Liver (tissue), 9 donors: ENCODE results near the gene PRR30. TPM values are rescaled to one million over a fixed set of nuclear protein-coding genes. Genes with fewer than 3 reads are reported as not detected.

Source experiments
- DNase-seq: peaks from one replicate; pipeline ENCODE4 v3.0.0-alpha.2; 2017; ENCODE audit warnings: low spot score
- H3K27ac ChIP-seq, 2 donors: one replicate each; pipeline ENCODE4 v1.7.0; 2013; ENCODE audit warnings: inconsistent platforms in 2 of 2, low read length in 2 of 2, control low read depth in 1 of 2, low read depth in 1 of 2, mild to moderate bottlenecking in 1 of 2
- H3K27me3 ChIP-seq, 4 donors: one replicate each; pipeline versions ENCODE4 v1.6.1 to v1.7.0; 2013; ENCODE audit warnings: low read length in 3 of 4, inconsistent platforms in 1 of 4, mild to moderate bottlenecking in 1 of 4, moderate library complexity in 1 of 4; ENCODE audit not compliant: control insufficient read depth in 4 of 4, insufficient read depth in 4 of 4
- H3K36me3 ChIP-seq, 4 donors: one replicate each; pipeline versions ENCODE4 v1.6.1 to v1.7.0; 2013; ENCODE audit warnings: low read length in 3 of 4, mild to moderate bottlenecking in 3 of 4, low read depth in 1 of 4, moderate library complexity in 1 of 4; ENCODE audit not compliant: control insufficient read depth in 4 of 4, insufficient read depth in 3 of 4
- H3K4me1 ChIP-seq, 4 donors: one replicate each; pipeline versions ENCODE4 v1.6.1 to v1.7.0; 2013; ENCODE audit warnings: low read length in 3 of 4, mild to moderate bottlenecking in 3 of 4, moderate library complexity in 1 of 4; ENCODE audit not compliant: control insufficient read depth in 4 of 4, insufficient read depth in 4 of 4
- H3K4me3 ChIP-seq, 3 donors: one replicate each; pipeline versions ENCODE4 v1.6.1 to v1.7.0; 2013; ENCODE audit warnings: low read length in 3 of 3, control low read depth in 1 of 3, low read depth in 1 of 3, mild to moderate bottlenecking in 1 of 3
- H3K9ac ChIP-seq, 2 donors: one replicate each; pipeline ENCODE4 v1.7.0; 2013; ENCODE audit warnings: low read length in 2 of 2, mild to moderate bottlenecking in 2 of 2, moderate library complexity in 2 of 2, control low read depth in 1 of 2, low read depth in 1 of 2
- H3K9me3 ChIP-seq, 4 donors: one replicate each; pipeline versions ENCODE4 v1.6.1 to v1.7.0; 2013; ENCODE audit warnings: low read length in 3 of 4; ENCODE audit not compliant: control insufficient read depth in 4 of 4
- ATF3 ChIP-seq: IDR thresholded peaks from 2 replicates; pipeline ENCODE4 v1.6.1; 2016; ENCODE audit warnings: antibody characterized with exemption
- CTCF ChIP-seq: fragments of 150-350 bp; IDR thresholded peaks from 2 replicates; pipeline ENCODE4 v1.5.1; 2017; ENCODE audit warnings: improper control_type of control experiment, low read depth, low read length; ENCODE audit not compliant: missing input control
- EGR1 ChIP-seq, 2 donors: IDR thresholded peaks; 2 replicates each; pipeline ENCODE4 v1.6.1; 2016 to 2018; ENCODE audit warnings: antibody characterized with exemption in 2 of 2, low read depth in 2 of 2
- FOXA1 ChIP-seq: IDR thresholded peaks from 2 replicates; pipeline ENCODE4 v1.6.1; 2016; ENCODE audit warnings: antibody characterized with exemption
- FOXA2 ChIP-seq: IDR thresholded peaks from 2 replicates; pipeline ENCODE4 v1.6.1; 2016; ENCODE audit warnings: antibody characterized with exemption
- GABPA ChIP-seq, 2 donors: IDR thresholded peaks in 1 of 2; conservative IDR thresholded peaks in 1 of 2; 2 replicates each; pipeline ENCODE4 v1.6.1; 2016; ENCODE audit warnings: antibody characterized with exemption in 2 of 2, mild to moderate bottlenecking in 1 of 2, moderate library complexity in 1 of 2
- HNF4A ChIP-seq, 2 donors: conservative IDR thresholded peaks; 2 replicates each; pipeline ENCODE4 v1.6.1; 2016; ENCODE audit warnings: antibody characterized with exemption in 2 of 2, mild to moderate bottlenecking in 2 of 2
- HNF4G ChIP-seq: IDR thresholded peaks from 2 replicates; pipeline ENCODE4 v1.6.1; 2016; ENCODE audit warnings: antibody characterized with exemption
- JUND ChIP-seq, 2 donors: IDR thresholded peaks; 2 replicates each; pipeline ENCODE4 v1.6.1; 2016; ENCODE audit warnings: antibody characterized with exemption in 2 of 2
- MAX ChIP-seq: IDR thresholded peaks from 2 replicates; pipeline ENCODE4 v1.6.1; 2016; ENCODE audit warnings: antibody characterized with exemption
- RAD21 ChIP-seq, 2 donors: IDR thresholded peaks; 2 replicates each; pipeline ENCODE4 v1.6.1; 2016; ENCODE audit warnings: antibody characterized with exemption in 2 of 2, mild to moderate bottlenecking in 2 of 2
- REST ChIP-seq: IDR thresholded peaks from 2 replicates; pipeline ENCODE4 v1.6.1; 2016; ENCODE audit warnings: antibody characterized with exemption, mild to moderate bottlenecking
- RXRA ChIP-seq, 2 donors: IDR thresholded peaks; 2 replicates each; pipeline ENCODE4 v1.6.1; 2017 to 2018; ENCODE audit warnings: antibody characterized with exemption in 2 of 2, mild to moderate bottlenecking in 1 of 2
- TAF1 ChIP-seq: conservative IDR thresholded peaks from 2 replicates; pipeline ENCODE4 v1.6.1; 2016; ENCODE audit warnings: antibody characterized with exemption, mild to moderate bottlenecking
- YY1 ChIP-seq: IDR thresholded peaks from 2 replicates; pipeline ENCODE4 v1.6.1; 2016; ENCODE audit warnings: antibody characterized with exemption, mild to moderate bottlenecking
- ZBTB33 ChIP-seq: IDR thresholded peaks from 2 replicates; pipeline ENCODE4 v1.6.1; 2016; ENCODE audit warnings: antibody characterized with exemption
- WGBS: extraction: QIAGEN DNeasy Blood & Tissue Kit; methylation state at CpG from one replicate; pipeline ENCODE4 v1.1.7; 2013; 5-methylcytosine and 5-hydroxymethylcytosine counted together
- polyA plus RNA-seq, 2 donors: library from polyadenylated mRNA; stranded (reverse) in 1 of 2; unstranded in 1 of 2; fragments of 200-250 nt in 1 of 2; fragments of >200 nt in 1 of 2; fragmentation: Nextera tagmentation in 1 of 2; extraction: Ambion mirVana in 1 of 2; gene quantifications; one replicate each; pipeline versions ENCODE4 v1.2.1 to v1.2.3, GENCODE V29; 2013 to 2015
- total RNA-seq, 2 donors: library from RNA; depleted of rRNA; stranded (reverse); fragments of >200 nt; gene quantifications; one replicate each; pipeline ENCODE4 v1.2.3, GENCODE V29; 2014
- donor health status: healthy.
- donor health status: healthy.
- donor health status: healthy.
- donor health status: healthy.
- donor health status: healthy.

Gene PRR30
- total and polyA plus RNA-seq, 4 donors: not detected

GRCh38 chr2:27162151-27163121 is 23.2 kb upstream of the PRR30 start (continued):
- no peak for TF ChIP-seq CTCF
- TF ChIP-seq HNF4A (conservative IDR thresholded peaks at IDR 0.05): peak in 1 of 2 donors; percentile 21
- no peak for TF ChIP-seq MAX

GRCh38 chr2:27160191-27160590 is 21.0 kb upstream of the PRR30 start:
- WGBS: 89% methylated on average over 9 of the region's 9 CpGs

More at GRCh38 chr2:27160191-27160590, 21.0 kb upstream of the PRR30 start:
- no peak overlapping the region for H3K27ac ChIP-seq
- no peak overlapping the region for H3K9ac ChIP-seq
- no peak for DNase-seq
- TF ChIP-seq JUND (IDR thresholded peaks at IDR 0.05) (no peak), ZBTB33 (no peak), TAF1 (no peak), HNF4A (conservative IDR thresholded peaks at IDR 0.05) (no peak), EGR1 (IDR thresholded peaks at IDR 0.05; ENCODE audit: low read depth in 2 of 2) (no peak), FOXA1 (no peak), RXRA (IDR thresholded peaks at IDR 0.05) (no peak), MAX (no peak), CTCF (no peak), RAD21 (IDR thresholded peaks at IDR 0.05) (no peak), YY1 (no peak), GABPA (IDR thresholded peaks at IDR 0.05 in 1 of 2, conservative IDR thresholded peaks at IDR 0.05 in 1 of 2) (no peak), REST (no peak), HNF4G (no peak), FOXA2 (no peak), ATF3 (no peak)
- H3K9me3 ChIP-seq: no peaks in the 10 kb centered on the region
- no peak overlapping the region for H3K4me3 ChIP-seq
- peaks cover 0 to 2% (median under 1%) of the 10 kb centered on the region in 4 donors for H3K4me1 ChIP-seq
- no peaks in the 10 kb centered on the region for H3K36me3 ChIP-seq
- no peaks in the 10 kb centered on the region for H3K27me3 ChIP-seq
